H9 (cell line): ENCODE results near the gene VPREB1. TPM values are rescaled to one million over a fixed set of nuclear protein-coding genes. Genes with fewer than 3 reads are reported as not detected.

Source experiments
- DNase-seq: peaks from one replicate; pipeline ENCODE4 v3.0.0-alpha.2; 2017
- H2AFZ ChIP-seq: one replicate; pipeline ENCODE4 v1.6.1; 2013; ENCODE audit warnings: mild to moderate bottlenecking, low read length, control low read depth, moderate library complexity
- H2AK5ac ChIP-seq: 2 replicates; pipeline ENCODE4 v1.6.1; 2013; ENCODE audit warnings: low read length, control low read depth, mixed read lengths; ENCODE audit not compliant: insufficient read length
- H2BK120ac ChIP-seq: one replicate; pipeline ENCODE4 v1.6.1; 2013; ENCODE audit warnings: low read depth, mild to moderate bottlenecking, low read length, control low read depth, inconsistent platforms; ENCODE audit not compliant: poor library complexity, severe bottlenecking
- H2BK12ac ChIP-seq: 2 replicates; pipeline ENCODE4 v1.6.1; 2013; ENCODE audit warnings: low read length, control low read depth, mixed read lengths, low read depth; ENCODE audit not compliant: insufficient read length
- H2BK15ac ChIP-seq: 2 replicates; pipeline ENCODE4 v1.6.1; 2013; ENCODE audit warnings: low read depth, low read length, control low read depth
- H2BK20ac ChIP-seq: one replicate; pipeline ENCODE4 v1.6.1; 2013; ENCODE audit warnings: low read depth, mild to moderate bottlenecking, low read length, control low read depth, inconsistent platforms; ENCODE audit not compliant: poor library complexity, severe bottlenecking
- H2BK5ac ChIP-seq: 2 replicates; pipeline ENCODE4 v1.6.1; 2013; ENCODE audit warnings: low read length, control low read depth, mixed read lengths; ENCODE audit not compliant: insufficient read length
- H3K14ac ChIP-seq: 2 replicates; pipeline ENCODE4 v1.6.1; 2013; ENCODE audit warnings: low read length, control low read depth; ENCODE audit not compliant: insufficient read depth
- H3K18ac ChIP-seq: 2 replicates; pipeline ENCODE4 v1.6.1; 2013; ENCODE audit warnings: low read depth, mild to moderate bottlenecking, mixed read lengths, low read length, control low read depth; ENCODE audit not compliant: insufficient read length
- H3K23ac ChIP-seq: 2 replicates; pipeline ENCODE4 v1.6.1; 2013; ENCODE audit warnings: low read length, control low read depth, mixed read lengths, low read depth; ENCODE audit not compliant: insufficient read length
- H3K23me2 ChIP-seq: 2 replicates; pipeline ENCODE4 v1.6.1; 2013; ENCODE audit warnings: low read depth, mild to moderate bottlenecking, mixed read lengths, low read length, control low read depth; ENCODE audit not compliant: insufficient read length, poor library complexity, severe bottlenecking
- H3K27ac ChIP-seq: 2 replicates; pipeline ENCODE4 v1.5.1; 2013; ENCODE audit warnings: low read length, control low read depth, mixed read lengths, low read depth; ENCODE audit not compliant: insufficient read length
- H3K27me3 ChIP-seq: 2 replicates; pipeline ENCODE4 v1.6.1; 2013; ENCODE audit warnings: low read length, control low read depth, inconsistent platforms; ENCODE audit not compliant: insufficient read depth
- H3K4ac ChIP-seq: 2 replicates; pipeline ENCODE4 v1.6.1; 2013; ENCODE audit warnings: low read depth, mild to moderate bottlenecking, control low read depth, inconsistent platforms, low read length, moderate library complexity
- H3K4me1 ChIP-seq: 2 replicates; pipeline ENCODE4 v1.6.1; 2013; ENCODE audit warnings: low read length, control low read depth, inconsistent platforms; ENCODE audit not compliant: insufficient read depth
- H3K4me2 ChIP-seq: 2 replicates; pipeline ENCODE4 v1.6.1; 2013; ENCODE audit warnings: low read length, control low read depth, mixed read lengths; ENCODE audit not compliant: insufficient read length, insufficient read depth
- H3K56ac ChIP-seq: 2 replicates; pipeline ENCODE4 v1.6.1; 2013; ENCODE audit warnings: low read depth, mild to moderate bottlenecking, mixed read lengths, low read length, control low read depth; ENCODE audit not compliant: insufficient read length
- H3K79me1 ChIP-seq: 2 replicates; pipeline ENCODE4 v1.6.1; 2013; ENCODE audit warnings: low read depth, mild to moderate bottlenecking, moderate library complexity, low read length, control low read depth, inconsistent platforms; ENCODE audit not compliant: insufficient read depth, poor library complexity, severe bottlenecking
- H3K79me2 ChIP-seq: 2 replicates; pipeline ENCODE4 v1.6.1; 2013; ENCODE audit warnings: low read length, control low read depth, inconsistent platforms; ENCODE audit not compliant: insufficient read depth
- H3K9ac ChIP-seq: 2 replicates; pipeline ENCODE4 v1.6.1; 2013; ENCODE audit warnings: low read length, control low read depth, mixed read lengths; ENCODE audit not compliant: insufficient read length; ENCODE audit errors: extremely low read depth
- H3K9me3 ChIP-seq: one replicate; pipeline ENCODE4 v1.6.1; 2013; ENCODE audit warnings: low read depth, low read length, inconsistent platforms; ENCODE audit not compliant: control insufficient read depth
- H3T11ph ChIP-seq: one replicate; pipeline ENCODE4 v1.6.1; 2013; ENCODE audit warnings: mild to moderate bottlenecking, low read length, control low read depth, inconsistent platforms
- H4K20me1 ChIP-seq: one replicate; pipeline ENCODE4 v1.6.1; 2013; ENCODE audit not compliant: control insufficient read depth, insufficient read length, insufficient read depth
- H4K5ac ChIP-seq: 2 replicates; pipeline ENCODE4 v1.6.1; 2013; ENCODE audit warnings: low read depth, mild to moderate bottlenecking, mixed read lengths, low read length, control low read depth; ENCODE audit not compliant: insufficient read length
- H4K8ac ChIP-seq: replicated peaks from 2 replicates; pipeline ENCODE4 v1.6.1; 2013; ENCODE audit warnings: low read length, control low read depth, mixed read lengths, low read depth; ENCODE audit not compliant: insufficient read length
- H4K91ac ChIP-seq: 2 replicates; pipeline ENCODE4 v1.6.1; 2013; ENCODE audit warnings: low read depth, mild to moderate bottlenecking, moderate library complexity, mixed read lengths, low read length, control low read depth; ENCODE audit not compliant: insufficient read length
- H3K27ac Mint-ChIP-seq, 3 experiments: 2 replicates in 2 of 3; 3 replicates in 1 of 3; pipeline ENCODE4 v1.8.0; 2020 to 2021; ENCODE audit warnings: mixed read lengths in 3 of 3, mild to moderate bottlenecking in 1 of 3, moderate library complexity in 1 of 3
- H3K27me3 Mint-ChIP-seq: 2 replicates; pipeline ENCODE4 v1.8.0; 2021; ENCODE audit warnings: low read depth, mild to moderate bottlenecking, moderate library complexity, mixed read lengths
- H3K36me3 Mint-ChIP-seq, 3 experiments: 2 replicates in 2 of 3; 3 replicates in 1 of 3; pipeline ENCODE4 v1.8.0; 2020 to 2021; ENCODE audit warnings: low read depth in 3 of 3, mixed read lengths in 3 of 3; ENCODE audit not compliant: insufficient read depth in 1 of 3
- H3K4me1 Mint-ChIP-seq, 2 experiments: 2 replicates each; pipeline ENCODE4 v1.8.0; 2020; ENCODE audit warnings: mixed read lengths in 2 of 2
- H3K4me3 Mint-ChIP-seq, 2 experiments: 2 replicates in 1 of 2; 3 replicates in 1 of 2; pipeline ENCODE4 v1.8.0; 2020 to 2021; ENCODE audit warnings: mild to moderate bottlenecking in 2 of 2, mixed read lengths in 2 of 2, moderate library complexity in 1 of 2
- H3K9me3 Mint-ChIP-seq, 2 experiments: 2 replicates in 1 of 2; 3 replicates in 1 of 2; pipeline ENCODE4 v1.8.0; 2020; ENCODE audit warnings: mild to moderate bottlenecking in 2 of 2, mixed read lengths in 2 of 2, moderate library complexity in 1 of 2
- WGBS: extraction: QIAGEN DNeasy Blood & Tissue Kit; methylation state at CpG from one replicate; pipeline ENCODE4 v1.1.7; 2013; ENCODE audit warnings: missing lambda C conversion rate, low lambda C conversion rate, mixed read lengths; ENCODE audit not compliant: insufficient read length; ENCODE audit errors: extremely low coverage; 5-methylcytosine and 5-hydroxymethylcytosine counted together
- total RNA-seq: library from RNA; stranded (reverse); gene quantifications from 2 replicates; pipeline ENCODE4 v1.2.1, GENCODE V29; 2021
- TF ChIP-seq, protein P1 (sequence below): fragments of 200-600 bp; sonication (generic); conservative IDR thresholded peaks from 3 replicates; pipeline ENCODE4 v1.8.0; 2021; ENCODE audit warnings: antibody characterized with exemption, mild to moderate bottlenecking

Gene VPREB1
- total RNA-seq, 1 experiment from 2014 or later, result not detected

DNA sequence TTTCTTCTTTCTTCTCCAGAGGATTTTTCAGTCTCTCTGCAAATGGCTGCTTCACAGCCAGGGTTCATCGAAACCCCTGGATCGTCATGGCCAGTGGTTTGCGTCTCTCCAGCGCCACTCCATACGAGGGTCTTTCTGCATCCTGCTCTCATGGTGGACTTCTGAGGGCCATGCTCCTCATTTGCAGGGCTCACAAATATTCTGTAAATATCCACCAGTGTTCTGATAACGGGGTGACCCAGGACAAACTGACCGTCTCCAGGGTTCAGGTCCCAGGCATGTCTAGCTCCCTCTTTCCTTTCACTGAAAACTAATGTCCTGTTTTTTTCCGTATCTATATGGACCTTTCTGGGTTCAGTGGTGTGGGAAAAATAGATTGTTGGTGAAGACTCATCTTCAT is 15.7 kb upstream of the VPREB1 start:
- no peak overlapping the region for H3K9ac ChIP-seq
- WGBS, result no CpG with 5 or more reads among the region's 8 CpGs
- no peaks in the 10 kb centered on the region for H3K4me1 Mint-ChIP-seq

More for the DNA sequence above, 15.7 kb upstream of the VPREB1 start:
- Histone ChIP-seq H2BK20ac (no peak overlapping the region), H3T11ph (no peak overlapping the region), H3K14ac (no peak overlapping the region), H3K4ac (no peak overlapping the region), H2BK120ac (no peak overlapping the region), H3K23ac (no peak overlapping the region), H3K79me1 (no peaks in the 10 kb centered on the region), H4K5ac (no peak overlapping the region), H3K79me2 (no peaks in the 10 kb centered on the region), H4K91ac (no peak overlapping the region), H3K9me3 (no peaks in the 10 kb centered on the region), H3K4me1 (no peaks in the 10 kb centered on the region), H3K56ac (no peak overlapping the region), H3K18ac (no peak overlapping the region), H3K23me2 (no peaks in the 10 kb centered on the region), H2BK12ac (no peak overlapping the region), H3K27ac (no peak overlapping the region), H3K4me2 (no peak overlapping the region), H2BK15ac (no peak overlapping the region), H2BK5ac (no peak overlapping the region), H2AFZ (no peak overlapping the region), H2AK5ac (no peak overlapping the region), H4K20me1 (no peaks in the 10 kb centered on the region), H4K8ac (no peak overlapping the region), H3K27me3 (peaks cover 86% of the 10 kb centered on the region)
- Mint-ChIP-seq H3K27ac (no peak overlapping the region), H3K4me3 (no peak overlapping the region), H3K9me3 (no peaks in the 10 kb centered on the region; a peak in 1 of 5 replicates), H3K36me3 (no peaks in the 10 kb centered on the region), H3K27me3 (peaks cover 100% of the 10 kb centered on the region)
- DNase-seq, result no peak
- TF ChIP-seq, protein P1, sequence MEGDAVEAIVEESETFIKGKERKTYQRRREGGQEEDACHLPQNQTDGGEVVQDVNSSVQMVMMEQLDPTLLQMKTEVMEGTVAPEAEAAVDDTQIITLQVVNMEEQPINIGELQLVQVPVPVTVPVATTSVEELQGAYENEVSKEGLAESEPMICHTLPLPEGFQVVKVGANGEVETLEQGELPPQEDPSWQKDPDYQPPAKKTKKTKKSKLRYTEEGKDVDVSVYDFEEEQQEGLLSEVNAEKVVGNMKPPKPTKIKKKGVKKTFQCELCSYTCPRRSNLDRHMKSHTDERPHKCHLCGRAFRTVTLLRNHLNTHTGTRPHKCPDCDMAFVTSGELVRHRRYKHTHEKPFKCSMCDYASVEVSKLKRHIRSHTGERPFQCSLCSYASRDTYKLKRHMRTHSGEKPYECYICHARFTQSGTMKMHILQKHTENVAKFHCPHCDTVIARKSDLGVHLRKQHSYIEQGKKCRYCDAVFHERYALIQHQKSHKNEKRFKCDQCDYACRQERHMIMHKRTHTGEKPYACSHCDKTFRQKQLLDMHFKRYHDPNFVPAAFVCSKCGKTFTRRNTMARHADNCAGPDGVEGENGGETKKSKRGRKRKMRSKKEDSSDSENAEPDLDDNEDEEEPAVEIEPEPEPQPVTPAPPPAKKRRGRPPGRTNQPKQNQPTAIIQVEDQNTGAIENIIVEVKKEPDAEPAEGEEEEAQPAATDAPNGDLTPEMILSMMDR, result no peak
